Measurements from ENCODE around the gene INPP5B. TPM values are rescaled to one million over a fixed set of nuclear protein-coding genes. Genes with fewer than 3 reads are reported as not detected.
"Not testable (repeated sequence)": the region's sequence is repeated elsewhere in the genome, so short reads cannot be mapped to it uniquely, and the experiment has no call there.

The INPP5B gene
- total RNA-seq, 2 experiments from 2014 or later = 44.0 to 48.8 TPM

GRCh38 chr1:37919277-37919676 is 27.6 kb downstream of the INPP5B start:
- no peak overlapping the region for H3K4me3 Mint-ChIP-seq
- no peak overlapping the region for H3K27ac Mint-ChIP-seq
- ATAC-seq (ENCODE audit: low read depth) (no peak), DNase-seq (no peak)
- POLR2A ChIA-PET = no interaction called here
- no peaks in the 10 kb centered on the region for H3K27me3 Mint-ChIP-seq
- peaks cover 19% of the 10 kb centered on the region for H3K4me1 Mint-ChIP-seq
- no peaks in the 10 kb centered on the region for H3K9me3 Mint-ChIP-seq
- peaks cover 26% of the 10 kb centered on the region for H3K36me3 Mint-ChIP-seq

GRCh38 chr1:37915476-37916093 is 31.3 kb downstream of the INPP5B start:
- H3K9me3 Mint-ChIP-seq = no peaks in the 10 kb centered on the region
- ATAC-seq (ENCODE audit: low read depth) = no peak
- no peak overlapping the region for H3K4me3 Mint-ChIP-seq
- DNase-seq = no peak
- POLR2A ChIA-PET = no interaction called here
- peaks cover 19% of the 10 kb centered on the region for H3K36me3 Mint-ChIP-seq
- H3K4me1 Mint-ChIP-seq = peaks cover 6% of the 10 kb centered on the region
- H3K27ac Mint-ChIP-seq = no peak overlapping the region
- H3K27me3 Mint-ChIP-seq = no peaks in the 10 kb centered on the region

GRCh38 chr1:37914719-37915475 is 32.0 kb downstream of the INPP5B start:
- POLR2A ChIA-PET = interaction anchor here (0.7 kb wide), 1 partner anchor 12 kb away, joined by 4 read pairs; no protein-coding TSS in a partner anchor
- no peaks in the 10 kb centered on the region for H3K27me3 Mint-ChIP-seq
- ATAC-seq (ENCODE audit: low read depth) = no peak
- no peak overlapping the region for H3K27ac Mint-ChIP-seq
- H3K36me3 Mint-ChIP-seq = peaks cover 12% of the 10 kb centered on the region
- no peaks in the 10 kb centered on the region for H3K9me3 Mint-ChIP-seq
- DNase-seq = no peak
- no peak overlapping the region for H3K4me3 Mint-ChIP-seq
- H3K4me1 Mint-ChIP-seq = peaks cover 6% of the 10 kb centered on the region

GRCh38 chr1:37911478-37911877 is 35.4 kb downstream of the INPP5B start:
- H3K27me3 Mint-ChIP-seq; H3K27ac Mint-ChIP-seq; ATAC-seq (ENCODE audit: low read depth); DNase-seq; POLR2A ChIA-PET; H3K4me3 Mint-ChIP-seq; H3K36me3 Mint-ChIP-seq; H3K4me1 Mint-ChIP-seq: not testable (repeated sequence)
- peaks cover 15% of the 10 kb centered on the region for H3K9me3 Mint-ChIP-seq

GRCh38 chr1:37910886-37911285 is 36.0 kb downstream of the INPP5B start:
- Mint-ChIP-seq H3K36me3 (peaks cover 11% of the 10 kb centered on the region), H3K9me3 (peaks cover 16% of the 10 kb centered on the region)
- H3K4me1 Mint-ChIP-seq; DNase-seq; H3K27me3 Mint-ChIP-seq; POLR2A ChIA-PET; H3K4me3 Mint-ChIP-seq; H3K27ac Mint-ChIP-seq; ATAC-seq (ENCODE audit: low read depth): not testable (repeated sequence)

GRCh38 chr1:37908531-37908930 is 38.3 kb downstream of the INPP5B start:
- H3K27me3 Mint-ChIP-seq; DNase-seq; POLR2A ChIA-PET; H3K27ac Mint-ChIP-seq; ATAC-seq (ENCODE audit: low read depth); H3K4me1 Mint-ChIP-seq; H3K4me3 Mint-ChIP-seq: not testable (repeated sequence)
- Mint-ChIP-seq H3K9me3 (peaks cover 16% of the 10 kb centered on the region), H3K36me3 (peaks cover 17% of the 10 kb centered on the region)

- H3K4me1 Mint-ChIP-seq; ATAC-seq (ENCODE audit: low read depth); POLR2A ChIA-PET; H3K27ac Mint-ChIP-seq; DNase-seq; H3K27me3 Mint-ChIP-seq; H3K4me3 Mint-ChIP-seq: not testable (repeated sequence)
- Mint-ChIP-seq H3K9me3 (peaks cover 16% of the 10 kb centered on the region), H3K36me3 (peaks cover 23% of the 10 kb centered on the region)
Measured at GRCh38 chr1:37907416-37908125, 39.3 kb downstream of the INPP5B start.

- POLR2A ChIA-PET; H3K4me3 Mint-ChIP-seq; H3K27me3 Mint-ChIP-seq; H3K4me1 Mint-ChIP-seq; DNase-seq; ATAC-seq (ENCODE audit: low read depth); H3K27ac Mint-ChIP-seq: not testable (repeated sequence)
- H3K36me3 Mint-ChIP-seq = peaks cover 27% of the 10 kb centered on the region
- H3K9me3 Mint-ChIP-seq = peaks cover 16% of the 10 kb centered on the region
Measured at GRCh38 chr1:37906591-37906990, 40.3 kb downstream of the INPP5B start.

GRCh38 chr1:37905727-37906126 is 41.1 kb downstream of the INPP5B start:
- peaks cover 31% of the 10 kb centered on the region for H3K36me3 Mint-ChIP-seq
- H3K27ac Mint-ChIP-seq = no peak overlapping the region
- H3K27me3 Mint-ChIP-seq = no peaks in the 10 kb centered on the region
- POLR2A ChIA-PET = no interaction called here
- no peak for ATAC-seq (ENCODE audit: low read depth)
- no peak overlapping the region for H3K4me3 Mint-ChIP-seq
- DNase-seq = no peak
- peaks cover 16% of the 10 kb centered on the region for H3K9me3 Mint-ChIP-seq
- peaks cover 11% of the 10 kb centered on the region for H3K4me1 Mint-ChIP-seq

- H3K27ac Mint-ChIP-seq; H3K27me3 Mint-ChIP-seq; DNase-seq; H3K4me3 Mint-ChIP-seq; POLR2A ChIA-PET; ATAC-seq (ENCODE audit: low read depth): not testable (repeated sequence)
- H3K9me3 Mint-ChIP-seq = peaks cover 11% of the 10 kb centered on the region
- H3K4me1 Mint-ChIP-seq = peaks cover 11% of the 10 kb centered on the region
- H3K36me3 Mint-ChIP-seq = peaks cover 35% of the 10 kb centered on the region
Measured at GRCh38 chr1:37903921-37904320, 42.9 kb downstream of the INPP5B start.

- no peak for ATAC-seq (ENCODE audit: low read depth)
- DNase-seq = no peak
- Mint-ChIP-seq H3K36me3 (peaks cover 37% of the 10 kb centered on the region), H3K4me1 (peaks cover 9% of the 10 kb centered on the region), H3K9me3 (peaks cover 5% of the 10 kb centered on the region), H3K4me3 (no peak overlapping the region), H3K27me3 (no peaks in the 10 kb centered on the region), H3K27ac (no peak overlapping the region)
- POLR2A ChIA-PET = interaction anchor here (0.7 kb wide), 1 partner anchor 84 kb away, joined by 3 read pairs; no protein-coding TSS in a partner anchor
Measured at GRCh38 chr1:37902983-37903382, 43.9 kb downstream of the INPP5B start.

- POLR2A ChIA-PET = no interaction called here
- Mint-ChIP-seq H3K27me3 (no peaks in the 10 kb centered on the region), H3K4me1 (peaks cover 9% of the 10 kb centered on the region), H3K27ac (peak overlapping the region; percentile 25), H3K9me3 (peaks cover 2% of the 10 kb centered on the region), H3K4me3 (no peak overlapping the region), H3K36me3 (peaks cover 33% of the 10 kb centered on the region)
- DNase-seq (no peak), ATAC-seq (ENCODE audit: low read depth) (no peak)
Measured at GRCh38 chr1:37901893-37902225, 45.0 kb downstream of the INPP5B start.

GRCh38 chr1:37901191-37901892 is 45.5 kb downstream of the INPP5B start:
- peaks cover 9% of the 10 kb centered on the region for H3K4me1 Mint-ChIP-seq
- peaks cover 28% of the 10 kb centered on the region for H3K36me3 Mint-ChIP-seq
- ATAC-seq (ENCODE audit: low read depth) (no peak), DNase-seq (no peak)
- H3K27me3 Mint-ChIP-seq = no peaks in the 10 kb centered on the region
- POLR2A ChIA-PET = no interaction called here
- H3K4me3 Mint-ChIP-seq = no peak overlapping the region
- peaks cover 1% of the 10 kb centered on the region for H3K9me3 Mint-ChIP-seq
- peak overlapping the region; percentile 25 for H3K27ac Mint-ChIP-seq
